GM21737 (cell line): ENCODE data around the gene CTU2.

Experiments used
- ATAC-seq: cut with Tn5 transposase; IDR thresholded peaks from one replicate; pipeline ENCODE4 v1.9.1; 2021; ENCODE audit warnings: mild to moderate bottlenecking, moderate library complexity; ENCODE audit not compliant: unreplicated experiment

The CTU2 gene

GRCh38 chr16:88741368-88741767 lies 35.1 kb downstream of the CTU2 start:
- ATAC-seq = no peak

GRCh38 chr16:88742896-88743605 lies 36.7 kb downstream of the CTU2 start:
- no peak for ATAC-seq

- no peak for ATAC-seq
Observed at GRCh38 chr16:88743693-88744576, 37.6 kb downstream of the CTU2 start.

- ATAC-seq = no peak
Observed at GRCh38 chr16:88744577-88745521, 38.5 kb downstream of the CTU2 start.

GRCh38 chr16:88746506-88746905 lies 40.2 kb downstream of the CTU2 start:
- no peak for ATAC-seq

GRCh38 chr16:88747588-88748301 lies 41.4 kb downstream of the CTU2 start:
- no peak for ATAC-seq

- no peak for ATAC-seq
Observed at GRCh38 chr16:88748364-88748763, 42.1 kb downstream of the CTU2 start.

- no peak for ATAC-seq
Observed at GRCh38 chr16:88749358-88749757, 43.1 kb downstream of the CTU2 start.

GRCh38 chr16:88750854-88751253 lies 44.6 kb downstream of the CTU2 start:
- ATAC-seq = no peak

- ATAC-seq = no peak
Observed at GRCh38 chr16:88752386-88753002, 46.2 kb downstream of the CTU2 start.

GRCh38 chr16:88753191-88753590 lies 46.9 kb downstream of the CTU2 start:
- ATAC-seq = no peak

GRCh38 chr16:88753602-88754001 lies 47.3 kb downstream of the CTU2 start:
- ATAC-seq = no peak

- no peak for ATAC-seq
Observed at GRCh38 chr16:88754109-88754911, 48.0 kb downstream of the CTU2 start.

- no peak for ATAC-seq
Observed at GRCh38 chr16:88754912-88755744, 48.8 kb downstream of the CTU2 start.

GRCh38 chr16:88755745-88756443 lies 49.6 kb downstream of the CTU2 start:
- ATAC-seq = no peak

- ATAC-seq = no peak
Observed at GRCh38 chr16:88758227-88758943, 52.1 kb downstream of the CTU2 start.

GRCh38 chr16:88758944-88759244 lies 52.6 kb downstream of the CTU2 start:
- no peak for ATAC-seq
